GM19099 (cell line): Measurements from ENCODE around the gene HPCAL1.

Experiments
- POLR2A ChIP-seq: IDR thresholded peaks from 3 replicates; pipeline ENCODE4 v1.6.1; 2011; ENCODE audit warnings: low read depth; ENCODE audit not compliant: insufficient read length; ENCODE audit errors: extremely low read depth

Gene HPCAL1

GRCh38 chr2:10341193-10341592, 38.5 kb downstream of the HPCAL1 start:
- TF ChIP-seq POLR2A = no peak

GRCh38 chr2:10342245-10342951, 39.7 kb downstream of the HPCAL1 start:
- TF ChIP-seq POLR2A = no peak

- TF ChIP-seq POLR2A = no peak
Measured at GRCh38 chr2:10343191-10343590, 40.5 kb downstream of the HPCAL1 start.

DNA sequence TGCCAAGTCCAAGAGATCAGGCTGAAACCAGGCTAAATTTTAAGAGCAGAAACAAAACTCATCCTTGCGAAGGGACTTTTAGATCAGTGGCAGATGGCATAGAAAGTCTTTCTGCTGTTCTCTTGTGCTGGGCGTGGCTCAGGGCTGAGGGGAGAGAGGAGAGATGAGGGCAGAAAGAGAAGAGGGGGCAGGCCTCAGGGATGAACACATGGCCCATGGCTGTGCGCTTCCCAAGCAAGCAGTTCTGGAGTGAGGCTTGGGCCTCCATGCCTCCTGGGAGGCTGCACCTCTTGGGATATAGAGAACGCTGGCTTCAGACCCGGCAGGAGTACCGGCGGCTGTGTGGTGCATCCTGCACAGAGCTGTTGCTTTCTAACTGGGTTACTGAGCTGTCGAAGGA, 41.0 kb downstream of the HPCAL1 start:
- TF ChIP-seq POLR2A = no peak

GRCh38 chr2:10344105-10345066, 41.7 kb downstream of the HPCAL1 start:
- TF ChIP-seq POLR2A = no peak

DNA sequence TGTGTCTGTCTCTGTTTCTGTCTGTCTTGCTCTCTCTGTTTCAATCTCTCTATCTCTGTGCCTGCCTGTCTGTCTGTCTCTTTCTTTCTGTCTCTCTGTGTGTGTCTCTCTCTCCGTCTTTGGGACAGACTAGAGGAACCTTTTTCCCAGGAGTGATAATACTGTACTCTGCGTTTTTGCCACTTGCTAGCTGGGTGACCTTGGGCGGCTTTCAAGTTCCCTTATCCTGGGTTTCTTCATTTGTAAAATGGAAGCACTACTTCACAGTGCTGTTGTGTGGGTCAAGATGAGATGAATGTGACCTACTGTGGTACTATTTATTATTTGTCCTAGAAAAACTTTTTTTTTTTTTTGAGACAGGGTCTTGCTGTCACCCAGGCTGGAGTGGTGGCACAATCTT, 42.4 kb downstream of the HPCAL1 start:
- no peak for TF ChIP-seq POLR2A

- TF ChIP-seq POLR2A = no peak
Measured at GRCh38 chr2:10345813-10346212, 43.1 kb downstream of the HPCAL1 start.

DNA sequence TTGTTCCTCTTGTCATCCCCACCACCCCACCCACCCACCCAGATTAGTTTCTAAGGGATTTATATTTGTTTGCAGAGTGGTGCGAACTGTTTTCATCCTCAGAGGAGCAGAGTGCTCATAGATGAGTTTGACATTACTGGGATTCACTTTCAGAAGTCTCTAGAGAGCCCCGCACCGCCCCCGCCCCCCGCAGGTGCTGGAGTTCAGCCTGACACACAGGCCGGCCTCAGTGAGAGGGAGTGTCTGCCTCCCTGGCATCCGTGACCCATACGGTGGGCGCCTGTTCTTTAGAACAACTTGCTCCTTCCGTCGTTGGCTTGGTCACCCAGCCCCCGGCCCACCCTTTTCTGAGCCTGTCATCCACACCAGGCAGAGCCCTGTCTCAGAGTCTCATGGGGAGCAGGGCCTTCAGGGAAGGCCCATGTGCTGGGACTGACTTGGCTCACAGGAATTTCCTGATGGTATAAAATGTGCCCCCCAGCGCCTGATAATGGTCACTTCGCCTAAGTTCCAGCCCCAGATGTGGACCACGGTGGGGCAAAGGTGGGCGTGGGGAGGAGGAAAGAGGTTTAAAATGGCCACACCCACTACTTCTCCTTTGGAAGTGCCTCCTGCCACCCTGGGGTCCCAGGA, 44.3 kb downstream of the HPCAL1 start:
- TF ChIP-seq POLR2A = no peak

DNA sequence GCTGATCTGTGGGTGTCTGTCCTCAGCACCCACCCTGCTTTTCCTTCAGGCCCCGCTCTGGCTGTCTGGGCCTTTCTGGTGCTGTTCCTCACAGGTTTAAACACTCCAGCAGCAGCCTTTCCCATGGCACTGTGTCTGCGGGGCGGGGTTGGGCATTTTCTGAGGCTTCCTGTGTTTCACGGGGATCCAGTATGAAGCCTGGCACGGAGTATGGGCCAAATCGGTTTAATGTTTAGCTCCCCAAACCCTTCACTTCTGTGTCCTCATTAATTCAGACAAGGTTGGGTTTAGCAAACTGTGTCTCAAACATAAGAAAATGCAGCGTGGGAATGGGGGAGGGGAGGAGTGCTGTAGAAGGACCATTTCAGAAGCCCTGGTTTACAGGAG, 44.9 kb downstream of the HPCAL1 start:
- TF ChIP-seq POLR2A = no peak

DNA sequence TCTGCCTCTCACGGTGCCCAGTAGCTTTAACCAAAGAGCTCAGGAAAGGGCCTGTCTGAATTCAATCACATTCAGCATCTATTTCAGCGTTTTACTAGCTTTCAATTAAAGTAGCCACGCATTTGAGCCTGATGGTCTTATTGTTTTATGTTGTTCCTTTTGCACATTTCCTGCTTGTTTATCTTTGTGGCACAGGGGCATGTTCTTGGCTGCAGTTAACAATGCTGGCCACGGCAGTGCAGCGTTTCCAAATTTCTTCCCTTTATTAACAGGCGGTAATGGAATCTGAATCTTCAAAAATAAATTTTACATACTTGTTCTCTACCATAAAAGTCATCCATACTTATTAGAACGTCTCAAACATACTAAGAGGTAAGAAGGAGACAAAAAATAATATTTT, 46.2 kb downstream of the HPCAL1 start:
- no peak for TF ChIP-seq POLR2A

DNA sequence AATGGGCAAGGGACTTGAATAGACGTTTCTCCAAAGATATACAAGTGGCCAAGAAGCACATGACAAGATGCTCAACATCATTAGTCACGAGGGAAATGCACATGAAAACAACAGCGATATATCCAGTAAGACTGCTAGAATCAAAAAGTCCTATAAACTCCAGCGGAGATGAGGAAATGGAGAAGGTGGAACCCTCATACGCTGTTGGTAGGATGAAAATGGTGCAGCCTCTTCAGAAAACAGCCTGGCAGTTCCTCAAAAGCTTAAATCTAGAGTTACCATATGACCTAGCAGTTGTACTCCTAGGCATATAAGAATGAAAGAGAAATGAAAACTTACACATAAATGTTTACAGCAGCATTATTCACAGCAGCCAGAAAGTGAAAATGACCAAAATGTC, 48.1 kb downstream of the HPCAL1 start:
- TF ChIP-seq POLR2A = no peak

DNA sequence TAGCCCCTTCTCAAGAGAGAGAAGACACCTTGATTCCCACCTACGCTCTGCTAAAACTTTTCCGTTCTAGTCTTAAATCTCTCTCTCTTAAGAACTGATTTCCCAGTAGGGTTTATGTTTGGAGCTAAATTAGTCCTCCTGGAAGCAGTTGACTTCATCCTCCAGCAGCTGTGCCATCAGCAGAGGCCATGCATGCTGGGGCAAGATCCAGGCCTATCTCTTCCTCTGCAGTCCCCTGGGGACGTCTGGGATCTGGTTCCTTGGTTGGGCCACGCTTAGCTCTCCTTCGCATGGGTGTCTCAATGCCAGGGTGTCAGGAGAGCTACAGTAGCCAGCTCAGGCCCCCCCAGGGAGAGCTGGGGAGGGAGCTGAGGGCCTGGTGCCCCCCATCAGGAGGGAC, 49.7 kb downstream of the HPCAL1 start:
- TF ChIP-seq POLR2A = no peak

DNA sequence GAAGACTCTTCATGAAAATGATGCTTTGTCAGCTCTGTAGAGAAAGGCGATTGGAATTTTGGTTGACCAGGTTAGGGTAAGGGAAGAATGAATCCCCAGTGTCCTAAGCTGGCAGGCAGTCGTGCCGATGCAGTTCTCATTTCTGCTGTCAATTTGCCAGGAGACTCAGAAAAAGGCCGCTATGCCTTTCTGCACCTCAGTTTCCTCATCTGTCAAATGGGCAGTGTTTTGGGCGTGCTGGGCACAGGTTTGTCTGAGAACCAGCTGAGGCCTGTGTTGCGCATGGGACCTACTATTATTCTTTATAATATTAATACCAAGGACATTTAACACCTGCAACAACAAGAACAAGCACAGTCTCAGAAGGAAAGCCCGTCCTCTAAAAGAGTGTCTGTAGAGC, 50.3 kb downstream of the HPCAL1 start:
- TF ChIP-seq POLR2A = no peak

DNA sequence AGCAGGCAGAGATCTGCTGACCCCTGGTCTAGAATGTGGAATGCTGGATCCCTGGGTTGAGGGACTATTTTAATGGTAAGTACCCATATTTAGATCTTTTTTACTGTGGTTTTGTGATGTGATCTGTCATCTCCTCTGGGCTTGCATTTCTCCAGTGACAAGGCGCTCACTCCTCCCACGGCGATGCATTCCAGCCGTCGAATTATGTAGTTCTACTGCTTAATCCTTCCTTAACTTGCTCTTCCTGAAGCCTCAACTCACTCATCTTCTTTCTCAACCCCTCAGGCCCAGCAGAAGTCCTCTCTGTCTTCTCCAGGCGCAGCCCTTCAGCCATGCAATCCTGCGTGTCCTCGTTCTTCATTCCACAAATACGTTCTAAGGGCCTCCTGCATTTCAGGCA, 51.2 kb downstream of the HPCAL1 start:
- TF ChIP-seq POLR2A = no peak

DNA sequence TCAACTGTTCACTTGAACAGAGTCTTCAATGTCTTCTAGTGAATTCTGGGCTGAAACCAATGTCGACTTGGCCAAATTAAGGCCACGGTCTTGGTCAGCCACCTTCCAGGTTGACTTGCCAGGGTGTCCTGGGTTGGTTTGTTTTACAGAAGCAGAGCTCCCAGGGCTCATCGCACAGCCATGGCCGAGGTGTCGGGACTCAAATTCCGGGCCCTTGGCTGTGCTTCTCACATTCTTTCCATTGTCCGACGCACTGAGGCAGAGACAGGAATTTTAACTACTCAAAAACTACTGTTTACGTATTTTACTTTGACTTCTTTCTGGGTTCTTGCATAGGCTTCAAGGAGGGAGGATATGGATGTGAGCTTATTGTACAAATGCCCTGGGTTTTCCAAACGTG, 51.7 kb downstream of the HPCAL1 start:
- TF ChIP-seq POLR2A = no peak

DNA sequence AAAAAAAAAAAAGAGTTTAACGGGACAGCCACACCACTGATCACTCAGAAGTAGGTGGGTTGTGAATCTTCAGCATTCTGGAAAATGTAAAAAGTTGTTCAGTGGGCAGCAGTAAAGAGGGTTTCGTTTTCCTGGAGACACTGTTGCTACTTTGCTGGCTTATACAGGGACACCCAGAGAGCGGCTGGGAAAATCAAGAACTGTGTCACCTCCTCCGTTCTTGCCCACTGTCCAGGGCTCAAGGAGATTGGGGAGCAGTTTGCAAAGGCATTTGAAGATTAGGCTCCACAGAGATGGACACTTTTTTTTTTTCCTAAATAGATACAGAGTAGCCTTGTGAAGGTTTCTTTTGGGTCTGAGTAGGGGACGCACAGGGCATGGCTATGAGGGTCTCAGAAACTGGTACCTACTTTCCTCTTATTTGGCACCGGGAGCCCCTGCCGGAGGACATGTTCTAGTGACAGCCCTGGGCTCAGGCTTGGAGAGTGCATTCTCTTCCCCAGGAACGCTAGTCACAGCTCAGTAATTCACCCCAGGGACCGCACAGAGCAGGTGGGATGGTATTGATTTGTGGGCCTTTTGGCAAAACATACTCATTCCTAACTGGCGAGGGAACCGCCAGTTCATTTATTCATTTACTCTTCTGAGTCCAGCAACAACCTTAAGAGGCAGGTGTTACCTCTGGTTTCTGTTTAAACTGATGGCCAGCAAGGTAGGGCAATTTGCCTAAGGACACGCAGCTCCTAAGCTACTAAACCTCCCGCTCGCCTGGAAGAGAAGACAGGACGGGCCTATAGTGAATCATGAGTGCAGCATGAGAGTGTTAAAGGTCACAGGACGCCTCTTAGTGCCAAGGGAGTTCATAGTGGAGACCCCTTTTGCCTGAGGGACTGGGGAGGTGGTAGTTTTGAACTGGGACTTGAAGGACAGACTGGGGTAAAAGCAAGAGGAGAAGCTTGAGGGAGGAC, 53.1 kb downstream of the HPCAL1 start:
- TF ChIP-seq POLR2A = no peak
